Transverse colon (tissue), 4 donors: ENCODE results near the gene C6orf141. TPM values are rescaled to one million over a fixed set of nuclear protein-coding genes. Genes with fewer than 3 reads are reported as not detected.

Experiments used
- DNase-seq: peaks from one replicate; pipeline ENCODE4 v3.0.0-alpha.2; 2019
- H3K27ac ChIP-seq, 4 donors: fragments of 200-600 bp; sonication (generic); 2 replicates each; pipeline ENCODE4 v1.5.1; 2016 to 2018; ENCODE audit warnings: inconsistent platforms in 4 of 4
- H3K27me3 ChIP-seq: fragments of 200-600 bp; sonication (generic); 2 replicates; pipeline ENCODE4 v1.5.1; 2017; ENCODE audit warnings: inconsistent platforms
- H3K36me3 ChIP-seq, 4 donors: fragments of 200-600 bp; sonication (generic); 2 replicates each; pipeline ENCODE4 v1.5.1; 2017 to 2019; ENCODE audit warnings: inconsistent platforms in 4 of 4
- H3K4me1 ChIP-seq, 4 donors: fragments of 200-600 bp; sonication (generic); 2 replicates each; pipeline ENCODE4 v1.5.1; 2017 to 2020; ENCODE audit warnings: inconsistent platforms in 4 of 4
- H3K4me3 ChIP-seq, 4 donors: fragments of 200-600 bp; sonication (generic); 1 replicate in 1 of 4; 2 replicates in 3 of 4; pipeline versions ENCODE4 v1.5.1 to v1.6.1; 2017 to 2019; ENCODE audit warnings: inconsistent platforms in 4 of 4
- H3K9me3 ChIP-seq, 2 donors: fragments of 200-600 bp; sonication (generic); 2 replicates each; pipeline ENCODE4 v1.5.1; 2017 to 2019; ENCODE audit warnings: inconsistent platforms in 2 of 2
- CTCF ChIP-seq, 5 experiments: fragments of 200-600 bp in 3 of 5; fragments of 450-650 bp in 2 of 5; sonication (generic) in 3 of 5; IDR thresholded peaks; 1 replicate in 2 of 5; 2 replicates in 3 of 5; pipeline ENCODE4 v1.5.1; 2016 to 2017; ENCODE audit warnings: antibody characterized with exemption in 5 of 5, inconsistent platforms in 3 of 5, mild to moderate bottlenecking in 2 of 5, moderate library complexity in 1 of 5
- EP300 ChIP-seq: sonication (generic); formaldehyde crosslinking; IDR thresholded peaks from one replicate; pipeline ENCODE4 v1.6.1; 2017; ENCODE audit warnings: antibody characterized with exemption, low read depth
- POLR2A ChIP-seq: fragments of 450-650 bp; IDR thresholded peaks from one replicate; pipeline ENCODE4 v1.6.1; 2016; ENCODE audit warnings: antibody characterized with exemption, mild to moderate bottlenecking, moderate library complexity
- POLR2AphosphoS5 ChIP-seq, 3 donors: sonication (generic); formaldehyde crosslinking; IDR thresholded peaks; one replicate each; pipeline ENCODE4 v1.6.1; 2016; ENCODE audit warnings: antibody characterized with exemption in 3 of 3
- WGBS, 2 donors: methylation state at CpG; one replicate each; pipeline ENCODE4 v1.1.5; 2018; ENCODE audit warnings: low coverage in 1 of 2; 5-methylcytosine and 5-hydroxymethylcytosine counted together
- in situ Hi-C, 4 donors: fragments of 200-750 bp; cut with MboI; loops; one replicate each; pipeline versions ENCODE4 v1.15.0 to v1.15.1; 2017; ENCODE audit warnings: low sequenced_read_pairs in 3 of 4, low pct_ligation_motif_present in 1 of 4, low pct_unique_long_range_greater_than_20kb in 1 of 4
- intact Hi-C: fragments of 100-400 bp; cut with DNase I; formaldehyde crosslinking; loops from one replicate; pipeline ENCODE4 v1.15.1; 2023; ENCODE audit warnings: low total_unique reads
- total RNA-seq, 4 donors: library from RNA; depleted of rRNA; stranded (reverse); fragments of >200 nt; gene quantifications; one replicate each; pipeline ENCODE4 v1.1.0, GENCODE V29; 2016

C6orf141 gene
- total RNA-seq, 4 donors from 2014 or later = 10.0 to 21.7 (median 17.5) TPM

GRCh38 chr6:49513153-49513989 lies 37.1 kb upstream of the C6orf141 start:
- DNase-seq = no peak
- no peak overlapping the region for H3K4me3 ChIP-seq
- TF ChIP-seq POLR2A (no peak), EP300 (no peak), CTCF (IDR thresholded peaks at IDR 0.05) (no peak), POLR2AphosphoS5 (IDR thresholded peaks at IDR 0.05) (no peak)
- no peaks in the 10 kb centered on the region for H3K9me3 ChIP-seq
- 80 to 84% methylated on average over 2 of the region's 2 CpGs for WGBS, 2 donors
- no peaks in the 10 kb centered on the region for H3K27me3 ChIP-seq
- intact Hi-C loops (no loop called here), in situ Hi-C loops (no loop called here)
- no peaks in the 10 kb centered on the region for H3K4me1 ChIP-seq
- H3K36me3 ChIP-seq = no peaks in the 10 kb centered on the region
- H3K27ac ChIP-seq = no peak overlapping the region

DNA sequence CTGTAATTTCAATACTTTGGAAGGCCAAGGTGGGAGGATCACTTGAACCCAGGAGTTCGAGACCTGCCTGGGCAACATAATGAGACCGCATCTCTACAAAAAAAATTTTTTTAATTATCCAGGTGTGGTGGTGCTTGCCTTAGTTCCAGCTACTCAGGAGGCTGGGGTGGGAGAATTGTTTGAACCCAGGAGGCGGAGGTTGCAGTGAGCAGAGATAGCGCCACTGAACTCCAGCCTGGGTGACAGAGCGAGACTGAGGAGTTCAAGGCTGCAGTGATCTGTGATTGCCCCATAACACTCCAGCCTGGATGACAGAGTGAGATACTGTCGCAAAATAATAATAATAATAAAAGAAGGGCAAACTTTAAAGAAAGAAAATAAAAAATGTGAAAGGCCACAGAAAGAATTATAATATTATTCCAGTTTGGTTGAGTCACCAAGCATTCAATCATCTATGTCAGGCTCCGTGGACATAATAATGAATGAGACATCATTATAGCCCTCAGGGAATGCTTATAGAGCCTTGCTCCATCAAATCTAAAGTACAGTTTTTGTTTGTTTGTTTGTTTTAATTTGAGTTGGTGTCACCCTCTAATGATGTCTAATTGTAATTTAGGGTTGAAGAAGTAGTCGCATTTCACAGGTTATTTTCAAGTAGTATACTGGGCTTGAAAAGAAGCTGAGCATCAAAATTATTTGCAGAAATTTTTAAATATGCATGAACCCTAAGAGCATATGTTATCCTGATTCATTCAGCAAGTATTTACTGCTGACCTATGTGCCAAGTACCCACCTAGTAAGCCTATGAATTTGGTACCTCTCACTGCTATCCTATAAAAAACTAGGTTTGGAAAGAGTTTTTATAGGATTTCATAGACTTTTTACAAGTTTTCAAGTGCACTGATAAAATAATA lies 35.6 kb upstream of the C6orf141 start:
- Histone ChIP-seq H3K4me1 (no peaks in the 10 kb centered on the region), H3K27ac (no peak overlapping the region), H3K9me3 (no peaks in the 10 kb centered on the region), H3K36me3 (no peaks in the 10 kb centered on the region), H3K4me3 (no peak overlapping the region), H3K27me3 (no peaks in the 10 kb centered on the region)
- 71 to 84% methylated on average over 6 to 8 of the region's 8 CpGs for WGBS, 2 donors
- in situ Hi-C loops (no loop called here), intact Hi-C loops (no loop called here)
- TF ChIP-seq POLR2AphosphoS5 (IDR thresholded peaks at IDR 0.05) (no peak), CTCF (IDR thresholded peaks at IDR 0.05) (no peak), POLR2A (no peak), EP300 (no peak)
- no peak for DNase-seq

DNA sequence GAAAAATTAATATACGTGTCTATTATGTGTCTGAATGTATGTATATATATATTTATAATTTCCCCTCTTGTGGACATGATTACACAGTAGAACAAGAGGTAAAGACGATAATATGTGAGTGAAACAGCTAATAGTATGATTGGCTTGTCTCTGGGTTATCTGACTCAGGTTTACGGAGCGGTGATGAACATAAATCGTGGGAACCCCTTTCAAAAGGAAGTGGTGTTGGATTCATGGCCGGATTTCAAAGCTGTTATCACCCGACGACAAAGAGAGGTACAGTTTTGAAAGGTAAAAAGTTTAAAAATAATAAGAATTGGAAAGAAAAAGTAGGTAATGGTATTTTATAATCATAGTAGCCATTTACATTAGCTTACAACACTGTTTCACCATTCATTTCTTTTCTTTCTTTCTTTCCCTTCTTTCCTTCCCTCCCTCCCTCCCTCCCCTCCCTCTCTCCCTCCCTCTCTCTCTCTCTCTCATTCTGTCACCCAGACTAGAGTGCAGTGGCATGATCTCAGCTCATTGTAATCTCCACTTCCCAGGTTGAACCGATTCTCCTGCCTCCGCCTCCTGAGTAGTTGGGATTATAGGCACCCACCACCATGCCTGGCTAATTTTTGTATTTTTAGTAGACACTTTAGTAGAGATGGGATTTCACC lies 34.9 kb upstream of the C6orf141 start:
- TF ChIP-seq CTCF (IDR thresholded peaks at IDR 0.05) (no peak), EP300 (no peak), POLR2AphosphoS5 (IDR thresholded peaks at IDR 0.05) (no peak), POLR2A (no peak)
- DNase-seq = no peak
- Histone ChIP-seq H3K4me1 (no peaks in the 10 kb centered on the region), H3K4me3 (no peak overlapping the region), H3K9me3 (no peaks in the 10 kb centered on the region), H3K27me3 (no peaks in the 10 kb centered on the region), H3K27ac (no peak overlapping the region), H3K36me3 (no peaks in the 10 kb centered on the region)
- WGBS, 2 donors = 75 to 82% methylated on average over 8 to 10 of the region's 10 CpGs
- in situ Hi-C loops = no loop called here
- intact Hi-C loops = no loop called here

- intact Hi-C loops = no loop called here
- Histone ChIP-seq H3K36me3 (no peaks in the 10 kb centered on the region), H3K4me3 (no peak overlapping the region), H3K27ac (no peak overlapping the region), H3K27me3 (no peaks in the 10 kb centered on the region), H3K9me3 (no peaks in the 10 kb centered on the region), H3K4me1 (no peaks in the 10 kb centered on the region)
- TF ChIP-seq EP300 = no peak
- TF ChIP-seq CTCF (IDR thresholded peaks at IDR 0.05) = no peak
- TF ChIP-seq POLR2AphosphoS5 (IDR thresholded peaks at IDR 0.05) = no peak
- no peak for TF ChIP-seq POLR2A
- in situ Hi-C loops = no loop called here
- WGBS, 2 donors = 73 to 85% methylated on average over 3 to 4 of the region's 4 CpGs
- DNase-seq = no peak
Observed at GRCh38 chr6:49516147-49516505, 34.3 kb upstream of the C6orf141 start.
